GM18498 (cell line): Measurements from ENCODE around the gene VPS37B.
A peak's percentile ranks its signal among the peaks of the same experiment; 100 is the strongest.
"Not testable (repeated sequence)": the region's sequence is repeated elsewhere in the genome, so short reads cannot be mapped to it uniquely, and the experiment has no call there.

Source experiments
- ATAC-seq: cut with Tn5 transposase; IDR thresholded peaks from one replicate; pipeline ENCODE4 v1.9.1; 2021; ENCODE audit warnings: mild to moderate bottlenecking, moderate library complexity; ENCODE audit not compliant: unreplicated experiment

Gene VPS37B, protein sequence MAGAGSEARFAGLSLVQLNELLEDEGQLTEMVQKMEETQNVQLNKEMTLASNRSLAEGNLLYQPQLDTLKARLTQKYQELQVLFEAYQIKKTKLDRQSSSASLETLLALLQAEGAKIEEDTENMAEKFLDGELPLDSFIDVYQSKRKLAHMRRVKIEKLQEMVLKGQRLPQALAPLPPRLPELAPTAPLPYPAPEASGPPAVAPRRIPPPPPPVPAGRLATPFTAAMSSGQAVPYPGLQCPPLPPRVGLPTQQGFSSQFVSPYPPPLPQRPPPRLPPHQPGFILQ

DNA sequence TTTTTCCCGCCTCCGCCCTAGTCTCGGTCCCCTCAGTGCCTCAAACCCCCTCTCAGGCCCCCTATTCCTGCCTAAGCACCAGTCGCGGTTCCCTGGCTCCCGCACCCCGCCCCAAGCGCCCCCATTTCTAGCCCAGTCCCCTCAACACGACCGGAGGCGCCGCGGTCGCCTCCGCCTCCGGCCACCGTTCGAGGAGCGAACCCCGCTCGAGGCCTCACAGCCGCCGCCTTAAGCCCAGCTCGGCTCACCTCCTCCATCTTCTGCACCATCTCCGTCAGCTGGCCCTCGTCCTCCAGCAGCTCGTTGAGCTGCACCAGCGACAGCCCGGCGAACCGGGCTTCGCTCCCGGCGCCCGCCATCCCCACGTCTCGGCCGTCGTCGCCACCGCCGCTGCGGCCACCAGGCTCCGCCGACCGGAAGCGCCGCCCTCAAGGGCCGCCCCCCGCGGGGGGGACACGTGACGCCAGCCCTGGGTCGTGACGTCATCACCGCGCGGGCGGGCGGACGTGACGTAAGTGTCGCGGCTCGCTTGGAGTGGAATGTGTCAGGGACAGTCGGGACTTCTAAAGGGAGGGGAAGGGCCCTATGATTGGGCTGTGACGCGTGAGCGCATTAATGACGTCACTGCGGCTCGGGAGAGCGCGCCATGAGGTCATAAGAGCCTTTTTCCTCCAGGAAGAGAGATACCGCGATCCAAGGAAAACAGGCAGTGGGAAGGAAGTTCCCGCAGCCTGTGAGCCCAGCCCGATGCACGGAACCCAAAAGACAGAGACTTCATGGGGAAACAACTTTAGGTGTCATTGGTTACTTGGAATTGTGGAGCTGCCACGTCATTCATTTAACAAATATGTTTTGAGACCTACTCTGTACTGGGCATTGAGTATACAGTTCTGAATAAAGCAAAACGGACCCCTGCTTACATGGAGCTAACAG is at the start of gene VPS37B:
Gene VPS37B, minus strand, starts transcription at position 421 of the 933 bp plus-strand sequence. Its CDS starts 62 bp downstream, at position 359.
- ATAC-seq: peak; percentile 56

DNA sequence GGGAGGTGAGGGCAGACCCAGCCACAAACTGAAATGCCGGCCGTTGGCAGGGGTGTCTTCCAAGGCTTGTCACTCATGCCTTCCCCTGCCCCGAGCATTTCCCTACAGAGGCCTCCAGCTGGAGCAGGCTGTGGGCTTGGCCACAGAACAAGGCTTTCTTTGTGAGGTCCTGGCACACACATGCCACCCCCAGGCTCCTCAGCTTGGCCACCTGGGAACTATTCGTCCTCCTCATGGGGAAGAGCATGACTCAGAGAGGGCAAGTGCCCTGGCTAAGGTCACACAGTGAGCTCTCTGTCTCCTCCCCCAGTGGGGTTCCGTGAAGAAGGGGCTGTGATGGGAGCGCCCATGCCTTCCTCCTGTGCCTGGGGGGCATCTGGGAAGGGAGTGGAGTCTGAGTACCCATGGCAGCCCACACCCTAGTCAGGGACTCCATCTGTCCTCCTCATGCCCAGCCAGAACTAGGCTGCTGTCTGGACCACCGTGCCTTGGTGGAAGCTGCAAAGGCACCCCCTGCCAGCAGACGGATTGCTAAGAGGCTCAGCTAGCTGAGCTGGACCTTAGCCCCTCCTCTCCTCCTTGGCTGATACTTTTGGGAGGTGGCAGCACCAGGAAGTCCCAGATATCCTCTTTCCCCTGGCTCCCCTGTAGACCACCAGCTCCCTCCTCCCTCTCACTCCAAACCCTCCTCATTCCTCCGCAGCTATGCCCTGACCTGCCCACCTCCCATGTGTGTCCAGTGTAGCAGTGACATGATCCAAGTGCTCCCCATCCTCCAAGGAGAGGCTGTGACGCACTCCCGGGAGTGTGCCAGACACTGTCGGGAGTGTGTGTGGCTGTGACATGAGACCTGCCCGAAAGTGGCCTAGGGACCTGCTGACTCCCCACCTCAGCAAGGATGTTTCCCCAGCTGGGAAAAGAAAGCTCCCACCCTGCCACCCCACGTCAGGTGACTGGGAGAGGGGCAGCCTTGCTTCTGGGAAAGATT is 49.0 kb upstream of the VPS37B start:
- no peak for ATAC-seq

DNA sequence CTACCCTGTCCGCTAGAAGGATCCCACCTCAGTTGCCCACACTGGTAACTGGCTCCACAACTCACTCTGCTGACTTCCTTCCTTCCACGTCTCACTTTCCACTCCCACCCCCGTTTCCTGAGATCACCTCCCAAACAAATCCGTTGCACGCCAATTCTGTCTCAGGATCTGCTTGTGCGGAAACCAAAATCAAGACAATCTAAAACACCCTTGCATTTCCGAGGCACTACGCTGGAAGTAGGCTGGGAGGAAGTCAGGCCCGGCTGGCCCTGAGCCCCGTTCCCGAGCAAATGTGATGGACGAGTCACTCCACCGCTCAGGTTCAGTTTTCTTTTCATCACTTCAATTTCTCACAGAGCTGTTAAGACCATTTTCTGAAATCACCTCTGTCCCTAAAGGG is 47.3 kb upstream of the VPS37B start:
- no peak for ATAC-seq

DNA sequence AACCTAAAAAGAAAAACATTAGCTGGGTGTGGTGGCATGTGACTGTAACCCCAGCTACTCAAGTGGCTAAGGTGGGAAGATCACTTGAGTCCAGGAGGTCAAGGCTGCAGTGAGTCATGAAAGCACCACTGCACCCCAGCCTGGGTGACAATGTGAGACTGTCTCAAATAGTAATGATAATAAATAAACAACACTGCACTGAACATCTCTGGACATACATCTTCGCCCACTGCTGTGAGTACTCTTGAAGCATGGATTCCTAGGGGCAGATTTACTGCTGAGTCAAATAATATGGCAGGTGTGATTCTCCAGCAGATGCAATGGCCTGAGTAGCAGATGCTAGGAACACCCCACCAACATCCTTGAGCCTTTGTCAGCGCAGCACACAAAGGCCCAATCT is 46.7 kb upstream of the VPS37B start:
- ATAC-seq: no peak

DNA sequence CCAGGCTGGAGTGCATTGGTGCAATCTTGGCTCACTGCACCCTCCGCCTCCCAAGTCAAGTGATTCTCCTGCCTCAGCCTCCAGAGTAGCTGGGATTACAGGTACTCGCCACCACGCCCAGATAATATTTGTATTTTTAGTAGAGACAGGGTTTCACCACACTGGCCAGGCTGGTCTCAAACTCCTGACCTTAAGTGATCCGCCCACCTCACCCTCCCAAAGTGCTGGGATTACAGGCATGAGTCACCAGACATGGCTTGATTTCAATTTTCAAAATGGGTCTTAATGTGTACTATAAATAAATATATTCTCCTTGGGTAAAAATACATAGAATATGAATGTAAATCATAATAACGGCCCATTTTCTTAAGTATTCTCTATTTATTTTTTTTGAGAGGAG is 45.4 kb upstream of the VPS37B start:
- ATAC-seq: not testable (repeated sequence)

DNA sequence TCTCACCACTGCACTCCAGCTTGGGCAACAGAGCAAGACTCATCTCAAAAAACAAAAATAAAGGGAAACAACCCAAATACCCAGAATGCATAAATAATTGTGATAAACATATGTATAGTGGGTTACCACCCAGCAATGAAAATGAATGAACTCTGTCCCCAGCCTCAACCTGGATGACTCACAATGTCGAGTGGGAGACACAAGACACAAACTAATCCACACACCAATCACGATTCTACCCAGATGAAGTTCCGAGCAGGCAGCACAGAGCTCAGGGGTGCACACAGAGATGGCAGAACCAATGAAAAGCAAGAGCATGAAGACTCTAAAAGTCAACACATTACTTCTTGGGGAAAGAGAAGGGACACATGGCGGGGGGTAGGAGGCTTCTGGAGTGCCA is 43.2 kb upstream of the VPS37B start:
- no peak for ATAC-seq

DNA sequence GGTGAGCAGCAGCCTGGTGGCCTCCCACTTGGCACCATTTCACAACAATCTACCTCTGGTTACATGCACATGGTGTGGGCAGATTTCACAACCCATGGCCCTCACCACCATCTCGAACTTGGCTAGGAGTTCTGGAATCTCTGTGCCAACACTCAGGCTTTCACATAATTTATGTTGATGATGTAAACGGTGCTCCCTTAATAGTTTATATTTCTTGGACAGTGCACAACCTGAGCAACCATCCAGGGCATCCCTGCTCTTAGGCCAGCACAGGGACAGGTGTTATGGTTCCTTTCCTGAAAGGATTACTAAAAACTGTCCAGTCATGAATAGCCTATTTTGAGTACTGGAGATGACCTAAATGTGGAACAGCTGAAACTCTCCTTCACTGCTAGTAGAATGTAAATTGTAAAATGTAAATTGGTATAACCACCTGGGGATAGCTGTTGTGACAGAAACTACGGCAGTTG is 41.7 kb upstream of the VPS37B start:
- ATAC-seq: no peak

DNA sequence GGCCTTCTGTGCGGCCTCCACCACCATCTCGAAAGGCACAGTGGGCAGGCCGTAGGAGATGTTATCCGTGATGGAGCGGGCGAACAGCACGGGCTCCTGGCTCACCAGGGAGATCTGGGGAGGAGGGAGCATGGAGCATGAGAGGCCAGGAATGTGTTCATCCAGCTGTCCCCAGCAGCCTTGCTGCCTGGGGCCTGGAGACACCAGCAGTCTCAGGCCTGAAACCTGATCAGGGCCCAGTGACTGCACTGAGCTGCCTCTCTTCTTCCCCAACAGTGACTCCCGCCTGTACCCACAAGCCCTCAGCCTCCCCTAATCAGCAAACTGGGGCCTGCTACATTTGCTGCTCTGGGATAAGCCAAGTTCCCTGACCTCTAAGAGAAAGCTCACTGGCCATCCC is 39.4 kb upstream of the VPS37B start:
- ATAC-seq: no peak

DNA sequence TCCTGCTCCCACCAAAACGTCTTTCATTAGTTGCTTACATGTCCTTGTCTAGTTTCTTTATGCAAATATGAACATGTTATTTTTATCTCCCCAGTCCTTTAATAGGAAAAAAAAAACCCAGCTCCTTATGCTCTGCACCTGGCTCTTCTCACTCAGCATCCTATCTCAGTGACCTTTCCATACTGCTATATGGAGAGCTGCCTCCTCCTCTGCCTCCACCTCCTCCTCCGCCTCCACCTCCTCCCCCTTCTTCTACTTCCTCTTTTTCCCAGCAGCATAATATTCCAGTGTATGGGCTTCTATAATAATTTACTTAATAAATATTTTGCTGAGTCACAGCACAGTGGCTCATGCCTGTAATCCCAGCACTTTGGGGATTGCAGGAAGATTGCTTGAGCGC is 38.8 kb upstream of the VPS37B start:
- ATAC-seq: no peak

DNA sequence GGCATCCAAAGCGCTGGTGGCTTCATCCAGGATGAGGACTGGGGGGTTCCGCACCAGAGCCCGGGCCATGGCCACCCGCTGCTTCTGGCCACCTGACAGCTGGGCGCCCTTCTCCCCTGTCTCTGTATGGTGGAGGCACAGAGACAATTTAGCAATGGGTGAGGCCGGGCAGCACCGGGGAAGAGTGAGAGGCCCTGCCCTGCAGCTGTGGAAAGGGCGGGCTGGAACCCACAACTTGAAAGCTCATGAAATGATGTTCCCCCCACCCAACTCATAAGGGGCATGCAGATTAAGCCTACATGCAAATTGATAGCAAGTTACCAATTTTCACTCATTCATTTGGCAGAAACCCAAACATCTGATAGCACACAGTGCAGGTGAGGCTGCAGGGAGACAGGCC is 36.3 kb upstream of the VPS37B start:
- ATAC-seq: no peak

DNA sequence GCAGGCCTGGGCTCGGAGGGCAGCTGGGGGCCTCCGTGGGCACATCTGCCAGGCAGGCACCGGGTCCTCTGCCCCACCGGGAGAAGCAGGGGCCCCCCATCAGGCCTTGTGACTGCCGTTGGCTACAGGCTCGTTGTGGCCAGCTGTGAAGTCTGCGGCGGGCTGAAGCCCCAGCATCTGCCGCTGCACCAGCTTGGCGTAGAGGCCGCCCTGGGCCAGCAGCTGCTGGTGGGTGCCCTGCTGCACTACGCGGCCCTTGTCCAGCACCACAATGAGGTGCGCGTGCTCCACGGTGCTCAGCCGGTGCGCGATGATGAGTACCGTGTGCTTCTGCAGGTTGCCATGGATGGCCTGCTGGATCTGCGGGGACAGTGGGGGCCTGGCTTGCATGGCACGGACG is 33.9 kb upstream of the VPS37B start:
- no peak for ATAC-seq

DNA sequence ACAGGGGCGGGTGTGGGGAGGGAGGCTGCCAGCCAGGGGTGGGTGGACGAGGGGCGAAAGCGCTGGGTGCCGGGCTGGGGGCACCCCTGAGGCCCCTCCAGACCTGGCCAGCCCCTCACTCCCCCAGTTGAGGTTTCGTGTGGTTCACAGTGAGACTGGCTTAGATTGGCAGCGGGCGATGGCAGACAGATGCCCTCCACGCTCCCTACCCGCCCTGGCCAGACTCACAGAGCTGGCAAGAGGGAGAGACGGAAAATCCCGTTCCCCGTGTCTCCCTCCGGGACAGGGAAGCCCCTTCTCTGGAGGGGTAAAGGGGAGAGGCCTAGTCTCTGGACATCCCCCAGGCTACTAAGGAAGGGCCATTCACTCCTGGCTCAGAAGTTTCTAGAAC is 33.2 kb upstream of the VPS37B start:
- ATAC-seq: no peak

DNA sequence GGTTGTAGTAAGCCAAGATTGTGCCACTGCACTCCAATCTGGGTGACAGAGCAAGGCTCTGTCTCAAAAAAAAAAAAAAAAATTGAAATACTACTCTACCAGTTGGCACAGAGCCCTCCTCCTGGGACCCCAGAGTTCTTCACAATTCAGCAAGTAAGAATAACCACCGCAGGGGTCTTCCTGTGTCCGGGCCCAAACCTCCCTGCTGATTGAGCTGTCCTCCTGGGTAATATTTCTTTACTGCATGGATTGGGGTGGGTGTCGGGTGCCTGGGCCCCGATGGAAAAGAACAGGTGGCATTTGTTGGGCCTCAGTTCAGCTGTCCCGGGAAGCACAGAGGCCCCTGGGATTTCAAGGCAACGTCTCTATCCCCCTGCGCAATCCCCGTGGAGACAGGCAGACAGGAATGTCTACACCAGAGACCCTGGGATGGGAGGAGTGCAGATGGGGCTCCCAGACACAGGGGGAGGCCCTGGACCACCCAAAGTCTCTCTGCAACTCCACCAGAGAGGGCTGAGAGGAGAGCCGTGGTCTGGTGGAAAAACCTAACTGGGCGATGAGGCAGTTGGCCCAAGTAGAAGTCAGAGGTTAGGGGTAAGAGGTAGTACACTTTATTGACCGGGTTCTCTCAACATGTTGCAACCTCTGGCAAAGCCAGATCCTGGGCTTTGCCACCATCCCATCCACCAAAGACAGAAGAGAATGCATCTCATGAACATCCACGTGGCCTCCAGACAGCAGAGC is 32.7 kb upstream of the VPS37B start:
- ATAC-seq: no peak

DNA sequence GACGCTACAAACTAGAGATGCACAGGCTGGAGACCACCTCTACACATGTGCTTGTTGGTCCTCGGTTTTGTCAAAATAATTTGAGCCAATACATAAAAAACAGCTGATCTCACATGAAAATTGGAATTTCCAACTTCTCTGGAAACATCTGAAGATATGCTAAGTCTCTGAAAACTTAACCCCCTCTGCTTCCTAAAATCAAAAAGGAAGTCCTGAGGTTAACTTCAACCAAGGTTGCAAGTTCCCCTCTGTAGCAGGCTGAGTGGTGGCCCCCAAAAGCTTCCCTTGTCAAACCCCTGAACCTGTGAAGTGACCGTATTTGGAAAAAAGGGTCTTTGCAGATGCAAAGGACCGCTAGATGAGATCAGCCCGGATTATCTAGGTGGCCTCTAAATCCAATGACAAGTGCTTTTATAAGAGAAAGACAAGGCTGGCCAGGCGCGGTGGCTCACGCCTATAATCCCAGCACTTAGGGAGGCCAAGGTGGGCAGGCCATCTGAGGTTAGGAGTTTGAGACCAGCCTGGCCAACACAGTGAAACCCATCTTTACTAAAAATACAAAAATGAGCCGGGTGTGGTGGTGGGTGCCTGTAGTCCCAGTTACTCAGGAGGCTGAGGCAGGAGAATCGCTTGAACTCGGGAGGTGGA is 32.0 kb upstream of the VPS37B start:
- ATAC-seq: no peak

DNA sequence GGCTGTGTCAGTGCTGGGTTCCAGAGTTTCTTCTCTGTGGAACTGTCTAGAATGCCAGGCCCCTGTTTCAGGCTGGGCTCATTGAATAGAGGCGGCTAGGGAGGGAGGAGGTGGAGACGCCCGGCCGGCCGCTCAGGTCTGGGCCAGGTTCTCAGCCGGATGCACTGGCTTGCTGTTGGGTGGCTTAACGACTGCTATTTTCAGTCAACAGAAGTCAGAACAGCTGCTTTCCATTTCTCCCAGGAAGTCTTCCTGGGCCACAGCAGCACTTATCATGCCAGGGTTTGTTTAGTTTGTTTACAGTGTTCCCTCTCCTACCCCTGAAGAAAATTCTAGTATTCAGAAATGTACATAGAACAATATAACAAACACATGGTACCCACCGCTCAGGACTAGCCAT is 26.0 kb upstream of the VPS37B start:
- ATAC-seq: no peak

DNA sequence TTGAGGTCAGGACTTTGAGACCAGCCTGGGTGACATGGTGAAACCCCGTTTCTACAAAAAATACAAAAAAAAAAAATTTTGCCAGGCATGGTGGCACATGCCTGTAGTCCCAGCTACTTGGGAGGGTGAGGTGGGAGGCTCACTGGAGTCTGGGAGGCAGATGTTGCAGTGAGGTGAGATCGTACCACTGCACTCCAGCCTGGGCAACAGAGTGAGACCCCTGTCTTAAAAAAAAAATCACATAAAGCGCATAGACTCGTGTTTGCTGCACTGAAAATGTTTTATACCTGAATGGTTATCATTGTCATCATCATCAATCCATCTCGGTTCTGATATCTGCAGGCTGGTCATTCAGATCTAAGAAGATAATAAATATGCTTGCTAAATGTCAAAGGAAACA is 24.8 kb upstream of the VPS37B start:
- no peak for ATAC-seq

DNA sequence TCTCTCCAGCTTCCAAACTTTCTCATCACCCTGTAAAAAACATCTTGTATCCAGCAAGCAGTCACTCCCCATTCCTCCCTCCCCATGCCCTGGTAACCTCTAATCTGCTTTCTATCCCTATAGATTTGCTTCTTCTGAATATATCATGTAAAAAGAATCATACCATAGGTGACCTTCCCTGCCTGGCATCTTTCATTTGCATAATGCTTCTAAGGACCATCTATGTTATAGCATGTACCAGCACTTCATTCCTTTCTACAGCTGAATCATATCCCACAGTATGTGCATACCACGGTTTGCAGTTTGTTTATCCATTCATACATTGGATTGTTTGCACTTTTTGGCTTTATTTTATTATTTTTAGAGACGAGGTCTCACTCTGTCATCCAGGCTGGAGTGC is 22.9 kb upstream of the VPS37B start:
- no peak for ATAC-seq

DNA sequence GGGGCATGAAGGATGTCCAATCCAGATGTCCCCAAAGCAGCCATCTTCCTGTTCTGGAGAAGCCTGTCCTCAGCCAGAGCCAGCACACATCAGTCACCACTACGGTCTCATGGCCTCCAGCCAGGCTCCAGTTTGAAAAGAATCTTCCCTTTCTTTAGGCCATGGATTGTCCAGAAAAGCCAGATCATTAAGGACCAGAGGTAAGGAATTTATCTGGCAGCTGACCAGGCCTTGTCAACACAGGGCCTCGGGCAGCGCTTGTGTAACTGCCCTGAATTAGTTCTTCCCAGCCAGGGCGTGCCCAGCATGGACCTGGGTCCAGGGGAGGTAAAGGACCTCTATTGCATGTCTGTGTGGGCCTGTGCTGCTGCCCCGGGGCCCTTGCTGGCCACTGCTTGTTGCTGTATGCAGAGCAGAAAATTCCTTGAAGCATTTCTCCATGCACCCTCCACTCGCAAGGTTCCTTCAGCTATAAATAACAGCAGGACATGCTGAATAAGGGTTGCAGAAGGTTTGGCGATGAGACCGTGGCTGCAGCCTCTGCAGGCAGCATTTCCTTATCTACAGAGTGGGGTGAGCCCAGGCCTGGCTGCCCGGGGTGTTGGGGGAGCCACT is 21.7 kb upstream of the VPS37B start:
- ATAC-seq: no peak
